Measurements from ENCODE around the gene CCL18.
"Not testable (repeated sequence)": the region's sequence is repeated elsewhere in the genome, so short reads cannot be mapped to it uniquely, and the experiment has no call there.

DNA sequence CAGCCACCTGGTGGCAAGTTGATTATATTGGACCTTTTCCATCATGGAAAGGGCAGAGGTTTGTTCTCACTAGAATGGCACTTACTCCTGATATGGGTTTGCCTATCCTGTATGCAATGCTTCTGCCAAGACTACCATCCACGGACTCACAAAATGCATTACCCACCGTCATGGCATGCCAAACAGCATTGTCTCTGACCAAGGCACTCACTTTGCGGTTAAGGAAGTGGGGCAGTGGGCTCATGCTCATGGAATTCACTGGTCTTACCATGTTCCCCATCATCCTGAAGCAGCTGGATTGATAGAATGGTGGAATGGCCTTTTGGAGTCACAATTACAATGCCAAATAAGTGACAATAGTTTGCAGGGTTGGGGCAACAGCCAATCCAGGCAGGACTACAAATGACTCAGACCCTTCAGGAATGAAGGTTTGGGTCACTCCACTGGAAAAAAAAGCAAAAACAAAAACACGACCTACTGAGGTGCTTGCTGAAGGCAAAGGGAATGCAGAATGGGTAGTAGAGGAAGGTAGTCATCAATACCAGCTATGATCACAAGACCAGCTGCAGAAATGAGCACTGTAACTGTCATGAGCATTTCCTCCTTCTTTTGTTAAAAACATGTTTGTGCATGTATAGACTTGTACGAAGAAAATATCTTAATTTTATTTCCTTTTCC is 51.0 kb downstream of the CCL18 start:
- not testable (repeated sequence) for TF ChIP-seq YY1 (IDR thresholded peaks at IDR 0.05; ENCODE audit: insufficient read depth, insufficient read length); SUZ12 (IDR thresholded peaks at IDR 0.05; ENCODE audit: extremely low read depth, insufficient read depth, insufficient read length); ZNF274 (IDR thresholded peaks at IDR 0.05; ENCODE audit: low read depth, low read length)
